B cell (primary cell): ENCODE measurements around the gene TARBP2.

ENCODE experiments used
- EZH2 ChIP-seq: IDR thresholded peaks from 2 replicates; pipeline ENCODE4 v1.6.1; 2012; ENCODE audit warnings: borderline replicate concordance, low read depth, mild to moderate bottlenecking, moderate library complexity, low read length; ENCODE audit not compliant: insufficient read depth, poor library complexity, severe bottlenecking
- TF ChIP-seq, protein P1 (sequence below): fragments of 200-600 bp; IDR thresholded peaks from one replicate; pipeline ENCODE4 v1.8.0; 2022; ENCODE audit warnings: antibody characterized with exemption, mild to moderate bottlenecking

DNA sequence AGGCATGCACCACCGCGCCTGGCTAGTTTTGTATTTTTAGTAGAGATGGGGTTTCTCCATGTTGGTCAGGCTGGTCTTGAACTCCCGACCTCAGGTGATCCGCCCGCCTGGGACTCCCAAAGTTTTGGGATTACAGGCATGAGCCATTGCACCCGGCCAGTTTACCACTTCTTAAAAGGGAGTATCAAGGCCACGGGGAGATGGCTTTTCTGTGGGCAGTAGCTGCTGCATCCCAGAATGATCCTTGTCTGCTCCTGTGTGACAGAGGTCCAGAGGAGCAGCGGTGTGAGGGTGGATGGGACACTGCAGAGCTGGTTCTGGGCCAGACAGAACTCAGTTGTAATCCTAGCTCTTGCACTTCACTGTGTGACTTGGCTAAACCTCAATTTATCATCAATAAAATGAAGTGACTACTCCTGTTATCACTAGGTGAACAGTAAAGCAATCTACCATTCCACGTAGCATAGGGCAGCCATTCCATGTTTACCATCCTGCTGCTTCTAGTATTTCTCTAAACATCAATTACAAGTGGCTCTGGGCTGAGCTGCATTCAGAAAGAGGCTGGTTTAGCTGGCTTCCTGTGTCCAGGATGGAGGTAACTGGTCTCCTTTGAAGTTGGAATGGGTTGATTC, 9.2 kb downstream of the TARBP2 start:
- TF ChIP-seq, protein P1, sequence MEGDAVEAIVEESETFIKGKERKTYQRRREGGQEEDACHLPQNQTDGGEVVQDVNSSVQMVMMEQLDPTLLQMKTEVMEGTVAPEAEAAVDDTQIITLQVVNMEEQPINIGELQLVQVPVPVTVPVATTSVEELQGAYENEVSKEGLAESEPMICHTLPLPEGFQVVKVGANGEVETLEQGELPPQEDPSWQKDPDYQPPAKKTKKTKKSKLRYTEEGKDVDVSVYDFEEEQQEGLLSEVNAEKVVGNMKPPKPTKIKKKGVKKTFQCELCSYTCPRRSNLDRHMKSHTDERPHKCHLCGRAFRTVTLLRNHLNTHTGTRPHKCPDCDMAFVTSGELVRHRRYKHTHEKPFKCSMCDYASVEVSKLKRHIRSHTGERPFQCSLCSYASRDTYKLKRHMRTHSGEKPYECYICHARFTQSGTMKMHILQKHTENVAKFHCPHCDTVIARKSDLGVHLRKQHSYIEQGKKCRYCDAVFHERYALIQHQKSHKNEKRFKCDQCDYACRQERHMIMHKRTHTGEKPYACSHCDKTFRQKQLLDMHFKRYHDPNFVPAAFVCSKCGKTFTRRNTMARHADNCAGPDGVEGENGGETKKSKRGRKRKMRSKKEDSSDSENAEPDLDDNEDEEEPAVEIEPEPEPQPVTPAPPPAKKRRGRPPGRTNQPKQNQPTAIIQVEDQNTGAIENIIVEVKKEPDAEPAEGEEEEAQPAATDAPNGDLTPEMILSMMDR: no peak
- TF ChIP-seq EZH2: no peak
